Neuronal stem cell (in vitro differentiated cells): ENCODE results near the gene TAX1BP1.

ENCODE experiments used
- DNase-seq: peaks from one replicate; pipeline ENCODE4 v3.0.0-alpha.2; 2013; ENCODE audit warnings: low spot score
- H2AFZ ChIP-seq: one replicate; pipeline ENCODE4 v1.6.1; 2013; ENCODE audit warnings: mild to moderate bottlenecking, low read length, inconsistent platforms
- H2AK5ac ChIP-seq: 2 replicates; pipeline ENCODE4 v1.6.1; 2013; ENCODE audit warnings: low read depth, mild to moderate bottlenecking, inconsistent platforms, low read length, moderate library complexity, mixed read lengths
- H2BK120ac ChIP-seq: 2 replicates; pipeline ENCODE4 v1.6.1; 2013; ENCODE audit warnings: low read depth, mild to moderate bottlenecking, inconsistent platforms, low read length, moderate library complexity, mixed read lengths
- H2BK12ac ChIP-seq: one replicate; pipeline ENCODE4 v1.6.1; 2013; ENCODE audit warnings: low read length, inconsistent platforms
- H2BK15ac ChIP-seq: 2 replicates; pipeline ENCODE4 v1.6.1; 2013; ENCODE audit warnings: mild to moderate bottlenecking, low read length, inconsistent platforms, mixed read lengths
- H2BK5ac ChIP-seq: one replicate; pipeline ENCODE4 v1.6.1; 2013; ENCODE audit warnings: inconsistent platforms, mild to moderate bottlenecking, low read length, moderate library complexity
- H3K14ac ChIP-seq: one replicate; pipeline ENCODE4 v1.6.1; 2013; ENCODE audit warnings: low read length, inconsistent platforms
- H3K18ac ChIP-seq: 2 replicates; pipeline ENCODE4 v1.6.1; 2013; ENCODE audit warnings: low read length, inconsistent platforms
- H3K23ac ChIP-seq: 2 replicates; pipeline ENCODE4 v1.6.1; 2013; ENCODE audit warnings: low read depth, mild to moderate bottlenecking, mixed read lengths, low read length, inconsistent platforms; ENCODE audit not compliant: poor library complexity
- H3K27ac ChIP-seq: replicated peaks from 3 replicates; pipeline ENCODE4 v1.5.1; 2013; ENCODE audit warnings: low read length, inconsistent platforms
- H3K27me3 ChIP-seq, 3 experiments: 2 replicates each; pipeline ENCODE4 v1.6.1; 2013; ENCODE audit warnings: low read length in 3 of 3, mild to moderate bottlenecking in 2 of 3, inconsistent platforms in 1 of 3, low read depth in 1 of 3, mixed read lengths in 1 of 3, moderate library complexity in 1 of 3; ENCODE audit not compliant: control insufficient read depth in 3 of 3, insufficient read depth in 3 of 3
- H3K36me3 ChIP-seq, 2 donors: replicated peaks in 1 of 2; 2 replicates each; pipeline ENCODE4 v1.6.1; 2013; ENCODE audit warnings: low read length in 2 of 2; ENCODE audit not compliant: control insufficient read depth in 2 of 2, insufficient read depth in 2 of 2
- H3K4ac ChIP-seq: 2 replicates; pipeline ENCODE4 v1.6.1; 2013; ENCODE audit warnings: inconsistent platforms, mild to moderate bottlenecking, low read length, moderate library complexity
- H3K4me1 ChIP-seq, 2 donors: 1 replicate in 1 of 2; 2 replicates in 1 of 2; pipeline ENCODE4 v1.6.1; 2013; ENCODE audit warnings: low read length in 2 of 2, low read depth in 1 of 2; ENCODE audit not compliant: control insufficient read depth in 2 of 2, insufficient read depth in 1 of 2
- H3K4me2 ChIP-seq: one replicate; pipeline ENCODE4 v1.6.1; 2013; ENCODE audit warnings: mild to moderate bottlenecking, low read length, inconsistent platforms; ENCODE audit not compliant: insufficient read depth, poor library complexity, severe bottlenecking
- H3K4me3 ChIP-seq, 2 donors: 2 replicates each; pipeline ENCODE4 v1.5.1; 2013; ENCODE audit warnings: low read length in 2 of 2, mild to moderate bottlenecking in 2 of 2, inconsistent platforms in 1 of 2, moderate library complexity in 1 of 2
- H3K79me1 ChIP-seq: one replicate; pipeline ENCODE4 v1.6.1; 2013; ENCODE audit warnings: low read depth, mild to moderate bottlenecking, inconsistent platforms, low read length, moderate library complexity
- H3K9ac ChIP-seq: one replicate; pipeline ENCODE4 v1.6.1; 2013; ENCODE audit warnings: mild to moderate bottlenecking, low read depth, low read length, inconsistent platforms; ENCODE audit not compliant: poor library complexity
- H3K9me3 ChIP-seq, 2 donors: replicated peaks in 1 of 2; 2 replicates each; pipeline versions ENCODE3 to v1.6.1; 2013; ENCODE audit warnings: low read length in 2 of 2, mild to moderate bottlenecking in 2 of 2, inconsistent platforms in 1 of 2, low read depth in 1 of 2, mixed read lengths in 1 of 2, moderate library complexity in 1 of 2; ENCODE audit not compliant: control insufficient read depth in 2 of 2, insufficient read depth in 1 of 2
- H4K8ac ChIP-seq: one replicate; pipeline ENCODE4 v1.6.1; 2013; ENCODE audit warnings: low read depth, mild to moderate bottlenecking, inconsistent platforms, low read length, moderate library complexity
- H4K91ac ChIP-seq: one replicate; pipeline ENCODE4 v1.6.1; 2013; ENCODE audit warnings: low read length, low read depth, mild to moderate bottlenecking, inconsistent platforms; ENCODE audit not compliant: poor library complexity
- WGBS, 2 donors: extraction: QIAGEN DNeasy Blood & Tissue Kit; methylation state at CpG; one replicate each; pipeline ENCODE4 v1.1.7; 2013; ENCODE audit warnings: missing lambda C conversion rate in 2 of 2, mixed read lengths in 1 of 2; ENCODE audit not compliant: insufficient read length in 2 of 2, insufficient replicate concordance in 1 of 2; ENCODE audit errors: extremely low coverage in 2 of 2; 5-methylcytosine and 5-hydroxymethylcytosine counted together

Gene TAX1BP1

DNA sequence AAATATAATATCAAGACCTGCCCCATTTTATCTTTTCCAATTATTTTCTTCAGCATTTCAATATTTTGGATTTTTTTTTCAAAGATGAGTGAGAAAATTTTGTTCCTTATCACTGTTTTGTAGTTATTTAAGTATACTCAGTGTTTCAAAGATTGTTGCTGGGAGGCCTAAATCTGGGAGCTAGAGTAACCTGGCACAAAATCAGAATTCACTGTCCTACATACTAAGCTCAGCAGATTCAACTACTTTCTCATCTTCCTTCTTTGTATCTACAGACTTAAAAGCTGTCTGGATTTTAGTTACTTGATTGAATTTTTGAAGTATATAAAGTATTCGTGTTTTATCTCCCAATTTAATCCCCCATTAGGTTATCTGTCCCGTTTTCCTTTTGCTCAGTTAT lies 85.9 kb downstream of the TAX1BP1 start:
- H3K9me3 ChIP-seq = no peaks in the 10 kb centered on the region
- H2BK12ac ChIP-seq = no peak overlapping the region
- H3K27me3 ChIP-seq = no peaks in the 10 kb centered on the region
- peaks cover 0 to 34% of the 10 kb centered on the region in 2 donors for H3K36me3 ChIP-seq
- H3K4me1 ChIP-seq = no peaks in the 10 kb centered on the region
- no peak overlapping the region for H4K91ac ChIP-seq
- WGBS, 2 donors = no CpG with 5 or more reads among the region's 2 CpGs
- no peak overlapping the region for H3K14ac ChIP-seq
- H2AK5ac ChIP-seq = no peak overlapping the region
- H2AFZ ChIP-seq = no peak overlapping the region
- H3K18ac ChIP-seq = no peak overlapping the region
- no peak overlapping the region for H3K4me2 ChIP-seq
- H2BK15ac ChIP-seq = no peak overlapping the region
- no peak overlapping the region for H2BK5ac ChIP-seq
- no peak overlapping the region for H3K4me3 ChIP-seq
- no peak overlapping the region for H3K4ac ChIP-seq
- H3K9ac ChIP-seq = no peak overlapping the region
- no peak overlapping the region for H3K23ac ChIP-seq
- DNase-seq = no peak
- no peak overlapping the region for H2BK120ac ChIP-seq
- H3K79me1 ChIP-seq = no peaks in the 10 kb centered on the region
- no peak overlapping the region for H3K27ac ChIP-seq
- no peak overlapping the region for H4K8ac ChIP-seq

DNA sequence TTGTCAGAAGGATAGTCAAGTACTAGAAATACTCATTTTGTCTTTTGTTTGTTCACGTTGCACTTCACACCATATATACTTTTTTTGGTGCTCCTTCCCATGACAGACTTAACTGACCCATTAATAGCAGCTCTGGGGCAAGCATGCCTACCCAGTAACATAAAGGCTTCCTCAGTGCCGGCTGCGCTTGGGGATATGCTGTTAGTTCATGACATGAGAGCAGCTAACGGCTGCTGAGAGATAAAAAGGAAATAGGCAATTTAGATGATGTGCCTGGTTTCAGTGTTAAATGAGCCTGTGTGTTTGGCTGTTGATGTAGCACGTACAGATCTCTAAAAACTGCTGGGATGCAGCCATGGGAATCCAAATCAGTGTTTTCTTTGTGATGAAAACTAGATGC lies 86.4 kb downstream of the TAX1BP1 start:
- H3K23ac ChIP-seq = no peak overlapping the region
- no peak overlapping the region for H2BK12ac ChIP-seq
- H2BK5ac ChIP-seq = no peak overlapping the region
- H4K91ac ChIP-seq = no peak overlapping the region
- no peaks in the 10 kb centered on the region for H3K4me1 ChIP-seq
- peaks cover 0 to 34% of the 10 kb centered on the region in 2 donors for H3K36me3 ChIP-seq
- H3K27me3 ChIP-seq = no peaks in the 10 kb centered on the region
- H3K14ac ChIP-seq = no peak overlapping the region
- H2BK120ac ChIP-seq = no peak overlapping the region
- H3K79me1 ChIP-seq = no peaks in the 10 kb centered on the region
- no peak overlapping the region for H3K9ac ChIP-seq
- H2BK15ac ChIP-seq = no peak overlapping the region
- H3K18ac ChIP-seq = no peak overlapping the region
- no peak overlapping the region for H2AFZ ChIP-seq
- H4K8ac ChIP-seq = no peak overlapping the region
- DNase-seq = no peak
- H3K4me3 ChIP-seq = no peak overlapping the region
- H3K27ac ChIP-seq = no peak overlapping the region
- no peak overlapping the region for H3K4ac ChIP-seq
- H3K4me2 ChIP-seq = no peak overlapping the region
- no peaks in the 10 kb centered on the region for H3K9me3 ChIP-seq
- H2AK5ac ChIP-seq = no peak overlapping the region
- no CpG with 5 or more reads among the region's 5 CpGs for WGBS, 2 donors

DNA sequence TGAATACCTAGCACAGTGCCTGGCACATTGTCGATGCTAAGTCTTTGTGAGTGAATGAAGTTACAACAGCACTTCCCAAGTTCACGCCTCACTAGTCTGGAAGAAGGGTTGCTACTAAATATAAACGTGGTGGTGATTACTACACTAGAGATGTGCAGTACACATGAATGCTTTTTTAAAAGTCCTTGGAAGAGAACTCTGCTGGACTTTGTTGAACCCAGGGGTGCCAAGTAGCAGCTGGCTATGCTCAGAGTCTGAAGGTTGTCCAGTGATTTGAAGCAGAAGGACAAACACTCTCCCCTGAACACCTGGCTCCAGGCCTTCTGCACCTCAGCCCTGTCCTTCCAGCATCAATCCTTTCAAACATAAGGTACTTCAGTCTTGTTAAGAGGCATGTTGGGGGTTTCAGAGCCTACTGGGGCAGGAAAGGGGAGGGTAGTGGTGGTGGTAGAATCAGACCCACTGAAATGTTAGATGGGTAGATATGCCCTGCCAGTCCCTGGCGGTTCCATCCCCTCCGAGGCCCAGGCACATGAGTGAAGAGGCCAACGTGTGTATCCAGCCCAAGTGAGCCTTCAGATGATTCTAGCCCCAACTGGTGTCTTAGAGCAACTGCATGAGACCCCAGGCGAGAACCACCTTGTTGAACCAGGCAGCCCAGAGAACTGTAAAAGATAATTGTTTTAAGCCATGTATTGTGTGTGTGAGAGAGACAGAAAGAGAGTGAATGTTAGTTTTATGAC lies 94.4 kb downstream of the TAX1BP1 start:
- no peaks in the 10 kb centered on the region for H3K4me1 ChIP-seq
- no peak overlapping the region for H2BK12ac ChIP-seq
- no peak overlapping the region for H4K91ac ChIP-seq
- no peaks in the 10 kb centered on the region for H3K79me1 ChIP-seq
- H3K4me3 ChIP-seq = no peak overlapping the region
- H3K18ac ChIP-seq = no peak overlapping the region
- H2AFZ ChIP-seq = no peak overlapping the region
- no peak overlapping the region for H4K8ac ChIP-seq
- no peaks in the 10 kb centered on the region for H3K27me3 ChIP-seq
- no peak for DNase-seq
- H3K4me2 ChIP-seq = no peak overlapping the region
- H2BK5ac ChIP-seq = no peak overlapping the region
- H2BK15ac ChIP-seq = no peak overlapping the region
- no peak overlapping the region for H3K23ac ChIP-seq
- peaks cover 0 to 13% of the 10 kb centered on the region in 2 donors for H3K36me3 ChIP-seq
- H3K9ac ChIP-seq = no peak overlapping the region
- H3K4ac ChIP-seq = no peak overlapping the region
- H3K9me3 ChIP-seq = no peaks in the 10 kb centered on the region
- no peak overlapping the region for H3K27ac ChIP-seq
- WGBS, 2 donors = no CpG with 5 or more reads among the region's 7 CpGs
- no peak overlapping the region for H3K14ac ChIP-seq
- no peak overlapping the region for H2BK120ac ChIP-seq
- no peak overlapping the region for H2AK5ac ChIP-seq

DNA sequence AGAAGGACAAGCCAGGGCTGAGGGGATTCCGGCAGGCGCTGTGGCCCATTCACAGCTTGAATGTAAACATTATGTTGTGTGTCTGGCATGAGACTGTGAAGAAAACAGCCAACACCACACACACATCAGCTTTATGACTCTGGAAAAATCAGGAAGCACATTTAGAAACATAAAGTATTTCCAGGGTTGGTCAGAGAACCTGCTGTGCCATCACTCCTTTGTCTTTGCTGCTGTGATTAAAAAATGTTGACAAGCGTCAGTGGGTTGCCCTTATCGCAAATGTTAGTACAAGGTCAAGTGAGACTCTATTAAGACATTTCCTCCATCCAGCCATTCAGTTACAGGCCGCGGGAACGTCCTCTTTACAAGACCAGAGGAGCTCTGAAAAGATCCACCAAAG lies 95.4 kb downstream of the TAX1BP1 start:
- H3K9ac ChIP-seq = no peak overlapping the region

More for the DNA sequence above, 95.4 kb downstream of the TAX1BP1 start:
- Histone ChIP-seq H3K79me1 (no peaks in the 10 kb centered on the region), H3K18ac (no peak overlapping the region), H2AK5ac (no peak overlapping the region), H4K8ac (no peak overlapping the region), H3K23ac (no peak overlapping the region), H3K9me3 (no peaks in the 10 kb centered on the region), H2AFZ (no peak overlapping the region), H2BK5ac (no peak overlapping the region), H3K4ac (no peak overlapping the region), H2BK12ac (no peak overlapping the region), H3K4me3 (no peak overlapping the region), H3K27ac (no peak overlapping the region), H3K14ac (no peak overlapping the region), H3K27me3 (no peaks in the 10 kb centered on the region), H2BK120ac (no peak overlapping the region), H3K4me2 (no peak overlapping the region), H3K4me1 (no peaks in the 10 kb centered on the region), H2BK15ac (no peak overlapping the region), H3K36me3 (peaks cover 0 to 13% of the 10 kb centered on the region in 2 donors), H4K91ac (no peak overlapping the region)
- WGBS, 2 donors = no CpG with 5 or more reads among the region's 7 CpGs
- DNase-seq = no peak
